Smooth muscle cell of the brain vasculature (primary cell): ENCODE measurements around the gene CENPH.
"Not testable (repeated sequence)": the region's sequence is repeated elsewhere in the genome, so short reads cannot be mapped to it uniquely, and the experiment has no call there.

Experiments used
- DNase-seq: peaks from one replicate; pipeline ENCODE4 v3.0.0-alpha.2; 2012; ENCODE audit warnings: low read depth, low spot score

Gene CENPH

DNA sequence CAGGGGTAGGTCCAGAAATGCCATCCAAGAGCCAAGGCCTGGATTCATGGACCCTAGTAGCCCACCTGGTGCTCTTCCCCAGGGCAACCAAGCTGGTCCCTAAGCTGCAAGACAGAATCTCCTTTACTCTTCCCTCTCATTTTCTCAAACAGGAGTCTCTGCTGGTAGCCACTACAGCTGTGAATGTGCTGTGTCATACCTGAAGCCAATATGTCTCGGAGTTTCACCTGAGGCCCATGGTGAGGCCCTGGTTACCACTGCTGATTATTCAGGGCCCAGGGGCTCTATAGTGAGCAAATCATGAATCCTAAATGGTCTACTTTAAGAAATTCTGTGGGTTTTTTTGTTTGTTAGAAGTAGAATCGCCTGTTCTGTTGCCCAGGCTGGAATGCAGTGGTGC lies 61.2 kb downstream of the CENPH start:
- DNase-seq = no peak

DNA sequence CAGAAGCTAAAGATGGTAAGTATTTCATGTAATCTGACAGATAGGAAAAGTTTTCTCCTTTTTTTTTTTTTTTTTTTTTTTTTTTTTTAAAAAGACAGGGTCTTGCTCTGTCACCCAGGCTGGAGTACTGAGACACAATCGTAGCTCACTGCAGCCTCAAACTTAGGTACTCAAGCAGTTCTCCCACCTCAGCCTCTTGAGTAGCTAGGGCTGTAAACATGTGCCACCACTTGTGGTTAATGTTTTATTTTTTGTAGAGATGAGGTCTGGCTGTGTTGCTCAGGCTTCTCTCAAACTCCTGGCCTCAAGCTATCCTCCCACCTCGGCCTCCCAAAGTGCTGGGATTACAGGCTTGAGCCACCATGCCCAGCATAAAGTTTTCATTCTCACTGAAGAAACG lies 63.1 kb downstream of the CENPH start:
- no peak for DNase-seq

DNA sequence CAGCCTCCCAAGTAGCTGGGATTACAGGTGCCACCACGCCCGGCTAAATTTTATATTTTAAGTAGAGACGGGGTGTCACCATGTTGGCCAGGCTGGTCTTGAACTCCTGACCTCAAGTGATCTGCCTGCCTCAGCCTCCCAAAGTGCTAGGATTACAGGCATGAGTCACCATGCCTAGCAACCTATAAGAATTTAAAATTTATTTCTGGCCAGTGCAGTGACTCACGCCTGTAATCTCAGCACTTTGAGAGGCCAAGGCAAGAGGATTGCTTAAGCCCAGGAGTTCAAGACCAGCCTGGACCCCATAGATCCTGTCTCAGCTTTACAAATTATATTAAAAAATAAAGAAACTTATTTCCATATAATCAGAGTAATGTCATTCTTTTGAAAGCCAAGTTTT lies 66.6 kb downstream of the CENPH start:
- not testable (repeated sequence) for DNase-seq

- DNase-seq = no peak
These were observed 68.2 kb downstream of the CENPH start for GRCh38 chr5:69257577-69257976.
